ENCODE data around the gene APOBEC3G. TPM values are rescaled to one million over a fixed set of nuclear protein-coding genes. Genes with fewer than 3 reads are reported as not detected.
A peak's percentile ranks its signal among the peaks of the same experiment; 100 is the strongest.
"Not testable (repeated sequence)": the region's sequence is repeated elsewhere in the genome, so short reads cannot be mapped to it uniquely, and the experiment has no call there.

Gene APOBEC3G
- total and polyA plus RNA-seq, 10 of the 15 experiments (the other 5 are each of a cell fraction or from before 2014, with no cell fraction given) = 103 to 232 (median 152) TPM

DNA sequence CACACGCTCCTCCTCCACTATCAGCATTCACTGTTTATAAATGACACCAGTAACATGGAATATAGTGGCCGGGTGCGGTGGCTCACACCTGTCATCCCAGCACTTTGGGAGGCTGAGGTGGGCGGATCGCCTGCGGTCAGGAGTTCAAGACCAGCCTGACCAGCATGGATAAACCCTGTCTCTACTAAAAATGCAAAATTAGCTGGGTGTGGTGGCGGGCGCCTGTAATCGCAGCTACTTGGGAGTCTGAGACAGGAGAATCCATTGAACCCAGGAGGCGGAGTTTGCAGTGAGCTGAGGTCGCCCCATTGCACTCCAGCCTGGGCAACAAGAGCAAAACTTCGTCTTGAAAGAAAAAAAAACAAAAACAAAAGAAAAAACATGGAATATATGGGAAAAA lies 837 bp downstream of the APOBEC3G start:
- ChIA-PET SMC1A (ENCODE audit: uncharacterized antibody, unreplicated experiment) (interaction anchor here (0.8 to 5.3 kb wide), 3 partner anchors 21 to 39 kb away, joined by 3 to 44 read pairs (median 3); partner anchors contain the start of gene APOBEC3H), CTCF (interaction anchor here (0.7 to 1.5 kb wide), 2 partner anchors 10 to 64 kb away, joined by 3 read pairs; no protein-coding TSS in a partner anchor), POLR2A (interaction anchor here (0.6 to 1.7 kb wide), 8 partner anchors 10 to 209 kb away, joined by 3 to 9 read pairs (median 5); no protein-coding TSS in a partner anchor), RAD21 (ENCODE audit: unreplicated experiment) (interaction anchor here (1.5 to 7.0 kb wide), 3 partner anchors 11 to 38 kb away, joined by 5 to 57 read pairs (median 9); partner anchors contain the start of gene APOBEC3H)
- Histone ChIP-seq H3K4me2 (ENCODE audit: control insufficient read depth, insufficient read depth) (peak overlapping the region; percentile 81), H3K27ac (ENCODE audit: control insufficient read depth, insufficient read depth) (peak overlapping the region; percentile 91), H3K79me2 (ENCODE audit: control insufficient read depth, insufficient read depth, low read length) (peaks cover 34% of the 10 kb centered on the region), H3K4me3 (peak overlapping the region; percentile 99), H3K4me1 (ENCODE audit: control insufficient read depth, insufficient read depth, low read length) (peaks cover 42% of the 10 kb centered on the region), H3K9ac (ENCODE audit: control insufficient read depth, insufficient read depth, low read length) (peak overlapping the region; percentile 89)
- TF ChIP-seq, protein P1, sequence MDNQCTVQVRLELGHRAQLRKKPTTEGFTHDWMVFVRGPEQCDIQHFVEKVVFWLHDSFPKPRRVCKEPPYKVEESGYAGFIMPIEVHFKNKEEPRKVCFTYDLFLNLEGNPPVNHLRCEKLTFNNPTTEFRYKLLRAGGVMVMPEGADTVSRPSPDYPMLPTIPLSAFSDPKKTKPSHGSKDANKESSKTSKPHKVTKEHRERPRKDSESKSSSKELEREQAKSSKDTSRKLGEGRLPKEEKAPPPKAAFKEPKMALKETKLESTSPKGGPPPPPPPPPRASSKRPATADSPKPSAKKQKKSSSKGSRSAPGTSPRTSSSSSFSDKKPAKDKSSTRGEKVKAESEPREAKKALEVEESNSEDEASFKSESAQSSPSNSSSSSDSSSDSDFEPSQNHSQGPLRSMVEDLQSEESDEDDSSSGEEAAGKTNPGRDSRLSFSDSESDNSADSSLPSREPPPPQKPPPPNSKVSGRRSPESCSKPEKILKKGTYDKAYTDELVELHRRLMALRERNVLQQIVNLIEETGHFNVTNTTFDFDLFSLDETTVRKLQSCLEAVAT (IDR thresholded peaks at IDR 0.05) = peak; percentile 18; the same call in 1 of the 2 replicates
- DNase-seq (ENCODE audit: low read depth, low spot score); H3K9me3 ChIP-seq (replicated peaks; ENCODE audit: control insufficient read depth, insufficient read depth, low read length); ATAC-seq; FAIRE-seq; H3K27me3 ChIP-seq (replicated peaks in 1 of 2; ENCODE audit: control insufficient read depth in 2 of 2, insufficient read depth in 2 of 2, low read length in 1 of 2); H2AFZ ChIP-seq (ENCODE audit: control insufficient read depth, low read depth, low read length); H3K36me3 ChIP-seq (ENCODE audit: control insufficient read depth in 2 of 2, insufficient read depth in 2 of 2, low read length in 1 of 2); in situ Hi-C loops (cut with MboI); BruUV-seq (replicated peaks); H4K20me1 ChIP-seq (ENCODE audit: control insufficient read depth, insufficient read depth); intact Hi-C loops (cut with micrococcal nuclease; ENCODE audit: unreplicated experiment): not testable (repeated sequence)
- WGBS (ENCODE audit: insufficient coverage, insufficient replicate concordance, low lambda C conversion rate, missing lambda C conversion rate) = 69% methylated on average over 12 of the region's 12 CpGs

DNA sequence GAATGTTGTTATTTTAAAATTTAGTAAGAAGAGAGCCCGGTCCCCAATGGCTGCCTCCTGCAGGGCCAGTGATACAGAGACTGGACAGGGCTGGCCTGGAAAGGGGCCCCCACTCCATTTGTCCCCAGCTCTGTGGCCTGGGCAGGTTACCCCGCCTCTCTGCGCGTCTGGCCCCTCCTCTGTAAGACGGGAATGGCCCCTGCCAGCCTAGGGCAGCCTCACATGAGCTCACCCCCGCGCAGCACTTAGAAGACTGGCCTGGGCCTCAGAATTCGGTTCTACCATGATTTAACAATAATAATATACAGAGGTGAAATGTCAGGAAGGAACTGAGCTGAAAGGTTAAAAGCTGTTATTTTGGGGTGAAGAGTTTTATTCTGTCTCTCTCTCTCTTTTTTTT lies 1.3 kb downstream of the APOBEC3G start:
- intact Hi-C loops (cut with micrococcal nuclease; ENCODE audit: unreplicated experiment) = no loop called here

More for the DNA sequence above, 1.3 kb downstream of the APOBEC3G start:
- FAIRE-seq = no peak
- Histone ChIP-seq H3K79me2 (ENCODE audit: control insufficient read depth, insufficient read depth, low read length) (peaks cover 34% of the 10 kb centered on the region), H4K20me1 (ENCODE audit: control insufficient read depth, insufficient read depth) (no peaks in the 10 kb centered on the region), H3K4me3 (peak overlapping the region; percentile 99), H3K4me2 (ENCODE audit: control insufficient read depth, insufficient read depth) (peak overlapping the region; percentile 81), H2AFZ (ENCODE audit: control insufficient read depth, low read depth, low read length) (no peak overlapping the region), H3K9ac (ENCODE audit: control insufficient read depth, insufficient read depth, low read length) (peak overlapping the region; percentile 89), H3K27me3 (replicated peaks in 1 of 2; ENCODE audit: control insufficient read depth in 2 of 2, insufficient read depth in 2 of 2, low read length in 1 of 2) (no peaks in the 10 kb centered on the region), H3K4me1 (ENCODE audit: control insufficient read depth, insufficient read depth, low read length) (peaks cover 38% of the 10 kb centered on the region), H3K27ac (ENCODE audit: control insufficient read depth, insufficient read depth) (peak overlapping the region; percentile 91; the same call in 1 of the 2 replicates), H3K9me3 (replicated peaks; ENCODE audit: control insufficient read depth, insufficient read depth, low read length) (no peaks in the 10 kb centered on the region), H3K36me3 (ENCODE audit: control insufficient read depth in 2 of 2, insufficient read depth in 2 of 2, low read length in 1 of 2) (no peaks in the 10 kb centered on the region; a peak in 2 of 4 replicates)
- TSS peak; percentile 80 for BruUV-seq (replicated peaks)
- ChIA-PET CTCF (interaction anchor here (1.5 kb wide), 1 partner anchor 10 kb away, joined by 3 read pairs; no protein-coding TSS in a partner anchor), POLR2A (interaction anchor here (0.6 to 1.7 kb wide), 8 partner anchors 10 to 210 kb away, joined by 3 to 9 read pairs (median 5); no protein-coding TSS in a partner anchor), RAD21 (ENCODE audit: unreplicated experiment) (interaction anchor here (1.5 to 7.0 kb wide), 3 partner anchors 11 to 37 kb away, joined by 5 to 57 read pairs (median 9); partner anchors contain the start of gene APOBEC3H), SMC1A (ENCODE audit: uncharacterized antibody, unreplicated experiment) (interaction anchor here (0.8 to 5.3 kb wide), 3 partner anchors 21 to 38 kb away, joined by 3 to 44 read pairs (median 3); partner anchors contain the start of gene APOBEC3H)
- in situ Hi-C loops (cut with MboI) = no loop called here
- WGBS (ENCODE audit: insufficient coverage, insufficient replicate concordance, low lambda C conversion rate, missing lambda C conversion rate) = 82% methylated on average over 8 of the region's 8 CpGs
- no peak for DNase-seq (ENCODE audit: low read depth, low spot score)
- no peak for ATAC-seq
- TF ChIP-seq SMAD1 (IDR thresholded peaks at IDR 0.05; ENCODE audit: low read depth, partially characterized antibody) (no peak), YY1 (IDR thresholded peaks at IDR 0.05; ENCODE audit: low read depth, low read length) (0 out of 2 replicates have a peak, but pooled peaks have one; percentile 5), HDGF (IDR thresholded peaks at IDR 0.05) (no peak), MYC (IDR thresholded peaks at IDR 0.05; ENCODE audit: insufficient read depth, insufficient read length, insufficient replicate concordance, low read length, severe bottlenecking) (no peak)
- TF ChIP-seq, protein P2, sequence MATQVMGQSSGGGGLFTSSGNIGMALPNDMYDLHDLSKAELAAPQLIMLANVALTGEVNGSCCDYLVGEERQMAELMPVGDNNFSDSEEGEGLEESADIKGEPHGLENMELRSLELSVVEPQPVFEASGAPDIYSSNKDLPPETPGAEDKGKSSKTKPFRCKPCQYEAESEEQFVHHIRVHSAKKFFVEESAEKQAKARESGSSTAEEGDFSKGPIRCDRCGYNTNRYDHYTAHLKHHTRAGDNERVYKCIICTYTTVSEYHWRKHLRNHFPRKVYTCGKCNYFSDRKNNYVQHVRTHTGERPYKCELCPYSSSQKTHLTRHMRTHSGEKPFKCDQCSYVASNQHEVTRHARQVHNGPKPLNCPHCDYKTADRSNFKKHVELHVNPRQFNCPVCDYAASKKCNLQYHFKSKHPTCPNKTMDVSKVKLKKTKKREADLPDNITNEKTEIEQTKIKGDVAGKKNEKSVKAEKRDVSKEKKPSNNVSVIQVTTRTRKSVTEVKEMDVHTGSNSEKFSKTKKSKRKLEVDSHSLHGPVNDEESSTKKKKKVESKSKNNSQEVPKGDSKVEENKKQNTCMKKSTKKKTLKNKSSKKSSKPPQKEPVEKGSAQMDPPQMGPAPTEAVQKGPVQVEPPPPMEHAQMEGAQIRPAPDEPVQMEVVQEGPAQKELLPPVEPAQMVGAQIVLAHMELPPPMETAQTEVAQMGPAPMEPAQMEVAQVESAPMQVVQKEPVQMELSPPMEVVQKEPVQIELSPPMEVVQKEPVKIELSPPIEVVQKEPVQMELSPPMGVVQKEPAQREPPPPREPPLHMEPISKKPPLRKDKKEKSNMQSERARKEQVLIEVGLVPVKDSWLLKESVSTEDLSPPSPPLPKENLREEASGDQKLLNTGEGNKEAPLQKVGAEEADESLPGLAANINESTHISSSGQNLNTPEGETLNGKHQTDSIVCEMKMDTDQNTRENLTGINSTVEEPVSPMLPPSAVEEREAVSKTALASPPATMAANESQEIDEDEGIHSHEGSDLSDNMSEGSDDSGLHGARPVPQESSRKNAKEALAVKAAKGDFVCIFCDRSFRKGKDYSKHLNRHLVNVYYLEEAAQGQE (IDR thresholded peaks at IDR 0.05; ENCODE audit: low read depth, low read length) = no peak
- TF ChIP-seq, protein P1 (IDR thresholded peaks at IDR 0.05) = peak; percentile 85; the same call in 1 of the 2 replicates
